ENCODE measurements around the gene ACTRT2.

DNA sequence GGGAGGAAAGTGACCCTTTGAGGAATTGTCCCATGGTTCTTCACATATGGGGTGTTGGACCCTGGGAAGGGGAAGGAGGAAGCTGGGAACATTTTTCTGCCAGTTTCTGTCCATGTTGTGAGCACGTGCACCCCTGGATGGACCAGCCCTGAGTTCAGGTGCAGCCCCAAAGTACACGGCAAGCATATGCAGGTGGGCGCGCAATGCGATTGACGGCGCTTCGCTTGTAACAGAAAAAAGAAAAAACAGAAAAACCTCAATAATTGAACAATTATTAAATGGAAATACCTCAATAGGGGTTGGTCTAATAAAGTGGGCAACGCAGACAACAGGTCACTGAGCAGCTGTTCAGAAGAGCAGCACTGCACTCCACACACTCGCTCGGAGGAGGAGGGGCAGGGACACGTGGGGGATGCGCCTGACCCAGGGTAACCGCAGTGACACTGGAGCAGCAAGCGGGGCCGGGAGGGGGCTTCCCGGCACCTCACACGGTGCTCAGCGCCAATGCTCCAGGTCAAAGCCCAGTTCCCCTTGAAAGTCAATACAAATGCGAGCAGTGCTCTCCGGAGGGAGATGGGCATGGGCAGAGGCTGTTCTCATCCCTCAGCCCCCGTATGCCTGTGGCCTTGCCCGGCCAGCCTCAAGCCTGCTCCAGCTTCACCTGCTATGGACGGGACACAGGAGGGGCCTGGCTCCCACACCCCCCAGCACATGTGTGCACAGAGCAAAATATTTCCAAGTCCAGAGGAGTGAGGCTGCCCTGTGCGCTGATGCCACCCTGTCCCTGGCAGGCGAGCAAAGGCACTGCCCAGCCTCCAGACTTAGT lies 6.6 kb upstream of the ACTRT2 start:
- TF ChIP-seq, protein P1, sequence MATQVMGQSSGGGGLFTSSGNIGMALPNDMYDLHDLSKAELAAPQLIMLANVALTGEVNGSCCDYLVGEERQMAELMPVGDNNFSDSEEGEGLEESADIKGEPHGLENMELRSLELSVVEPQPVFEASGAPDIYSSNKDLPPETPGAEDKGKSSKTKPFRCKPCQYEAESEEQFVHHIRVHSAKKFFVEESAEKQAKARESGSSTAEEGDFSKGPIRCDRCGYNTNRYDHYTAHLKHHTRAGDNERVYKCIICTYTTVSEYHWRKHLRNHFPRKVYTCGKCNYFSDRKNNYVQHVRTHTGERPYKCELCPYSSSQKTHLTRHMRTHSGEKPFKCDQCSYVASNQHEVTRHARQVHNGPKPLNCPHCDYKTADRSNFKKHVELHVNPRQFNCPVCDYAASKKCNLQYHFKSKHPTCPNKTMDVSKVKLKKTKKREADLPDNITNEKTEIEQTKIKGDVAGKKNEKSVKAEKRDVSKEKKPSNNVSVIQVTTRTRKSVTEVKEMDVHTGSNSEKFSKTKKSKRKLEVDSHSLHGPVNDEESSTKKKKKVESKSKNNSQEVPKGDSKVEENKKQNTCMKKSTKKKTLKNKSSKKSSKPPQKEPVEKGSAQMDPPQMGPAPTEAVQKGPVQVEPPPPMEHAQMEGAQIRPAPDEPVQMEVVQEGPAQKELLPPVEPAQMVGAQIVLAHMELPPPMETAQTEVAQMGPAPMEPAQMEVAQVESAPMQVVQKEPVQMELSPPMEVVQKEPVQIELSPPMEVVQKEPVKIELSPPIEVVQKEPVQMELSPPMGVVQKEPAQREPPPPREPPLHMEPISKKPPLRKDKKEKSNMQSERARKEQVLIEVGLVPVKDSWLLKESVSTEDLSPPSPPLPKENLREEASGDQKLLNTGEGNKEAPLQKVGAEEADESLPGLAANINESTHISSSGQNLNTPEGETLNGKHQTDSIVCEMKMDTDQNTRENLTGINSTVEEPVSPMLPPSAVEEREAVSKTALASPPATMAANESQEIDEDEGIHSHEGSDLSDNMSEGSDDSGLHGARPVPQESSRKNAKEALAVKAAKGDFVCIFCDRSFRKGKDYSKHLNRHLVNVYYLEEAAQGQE (IDR thresholded peaks at IDR 0.05; ENCODE audit: low read depth, low read length) = no peak
- TF ChIP-seq, protein P2, sequence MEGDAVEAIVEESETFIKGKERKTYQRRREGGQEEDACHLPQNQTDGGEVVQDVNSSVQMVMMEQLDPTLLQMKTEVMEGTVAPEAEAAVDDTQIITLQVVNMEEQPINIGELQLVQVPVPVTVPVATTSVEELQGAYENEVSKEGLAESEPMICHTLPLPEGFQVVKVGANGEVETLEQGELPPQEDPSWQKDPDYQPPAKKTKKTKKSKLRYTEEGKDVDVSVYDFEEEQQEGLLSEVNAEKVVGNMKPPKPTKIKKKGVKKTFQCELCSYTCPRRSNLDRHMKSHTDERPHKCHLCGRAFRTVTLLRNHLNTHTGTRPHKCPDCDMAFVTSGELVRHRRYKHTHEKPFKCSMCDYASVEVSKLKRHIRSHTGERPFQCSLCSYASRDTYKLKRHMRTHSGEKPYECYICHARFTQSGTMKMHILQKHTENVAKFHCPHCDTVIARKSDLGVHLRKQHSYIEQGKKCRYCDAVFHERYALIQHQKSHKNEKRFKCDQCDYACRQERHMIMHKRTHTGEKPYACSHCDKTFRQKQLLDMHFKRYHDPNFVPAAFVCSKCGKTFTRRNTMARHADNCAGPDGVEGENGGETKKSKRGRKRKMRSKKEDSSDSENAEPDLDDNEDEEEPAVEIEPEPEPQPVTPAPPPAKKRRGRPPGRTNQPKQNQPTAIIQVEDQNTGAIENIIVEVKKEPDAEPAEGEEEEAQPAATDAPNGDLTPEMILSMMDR (IDR thresholded peaks at IDR 0.05) = no peak

Data from SK-N-SH (cell line).